Measurements from ENCODE around the gene MUS81. TPM values are rescaled to one million over a fixed set of nuclear protein-coding genes. Genes with fewer than 3 reads are reported as not detected.
A peak's percentile ranks its signal among the peaks of the same experiment; 100 is the strongest.

MUS81 gene
- total and polyA plus RNA-seq, 9 of the 15 experiments (the other 6 are each of a cell fraction or from before 2014, with no cell fraction given): 13.4 to 118 (median 53.7) TPM

- TF ChIP-seq ZNF586 (CRISPR knock-in tag; conservative IDR thresholded peaks at IDR 0.05): no peak
- TF ChIP-seq ESRRB (CRISPR knock-in tag; IDR thresholded peaks at IDR 0.05; ENCODE audit: borderline replicate concordance): no peak
- no peak for TF ChIP-seq ZNF239 (CRISPR knock-in tag; IDR thresholded peaks at IDR 0.05)
- no peak for TF ChIP-seq MBD1 (CRISPR knock-in tag; IDR thresholded peaks at IDR 0.05)
- peak; percentile 44; the same call in 1 of the 2 replicates for TF ChIP-seq E2F1 (CRISPR knock-in tag; IDR thresholded peaks at IDR 0.05)
- no peak for TF ChIP-seq DDX20 (tag; IDR thresholded peaks at IDR 0.05; ENCODE audit: low read depth)
- peak; percentile 62 for TF ChIP-seq HNRNPLL (IDR thresholded peaks at IDR 0.05; ENCODE audit: low read depth, low read length, poor library complexity, severe bottlenecking)
- peak; percentile 73; the same call in 1 of the 2 replicates for TF ChIP-seq ATF6 (CRISPR knock-in tag; IDR thresholded peaks at IDR 0.05)
- no peak; the same call in 1 of the 2 replicates for TF ChIP-seq ARID4B (CRISPR knock-in tag; IDR thresholded peaks at IDR 0.05)
- TF ChIP-seq ELK3 (CRISPR knock-in tag; IDR thresholded peaks at IDR 0.05): no peak
- TF ChIP-seq ZNF263 (CRISPR knock-in tag; IDR thresholded peaks at IDR 0.05; ENCODE audit: borderline replicate concordance): peak; percentile 34; the same call in 1 of the 2 replicates
- TF ChIP-seq ZNF316 (IDR thresholded peaks at IDR 0.05): no peak
- no peak for TF ChIP-seq SMARCA5 (IDR thresholded peaks at IDR 0.05)
- TF ChIP-seq CREB3L1 (IDR thresholded peaks at IDR 0.05; ENCODE audit: borderline replicate concordance, low read depth): no peak
These were observed 40.1 kb downstream of the MUS81 start, which contains the start of gene FOSL1 (continued) for GRCh38 chr11:65900125-65900898.
